IMR-90 (cell line): ENCODE results near the gene TWIST2. TPM values are rescaled to one million over a fixed set of nuclear protein-coding genes. Genes with fewer than 3 reads are reported as not detected.

ENCODE experiments used
- ATAC-seq: fragments of 200-7000 bp; cut with Tn5 transposase; 2 replicates; pipeline ENCODE4 v1.9.1; 2020; ENCODE audit warnings: low read depth, mild to moderate bottlenecking, moderate library complexity
- BruUV-seq: library from RNA; stranded (reverse); fragments of 400-500 nt; replicated peaks from 2 replicates; lab custom pipeline; 2021; lab: Mats Ljungman, UMichigan
- CTCF ChIA-PET: fragments of 300-600 bp; formaldehyde crosslinking; extraction: SDS; loops from one replicate; lab custom pipeline; 2021; ENCODE audit warnings: antibody characterized with exemption; lab: Yijun Ruan, JAX
- POLR2A ChIA-PET: fragments of 300-600 bp; sonication (Branson Sonifier 250); formaldehyde crosslinking; loops from one replicate; lab custom pipeline; 2022; ENCODE audit warnings: antibody characterized with exemption; ENCODE audit not compliant: unreplicated experiment; lab: Charles Lee
- DNase-seq: peaks from one replicate; pipeline ENCODE4 v3.0.0; 2013
- H2AFZ ChIP-seq: replicated peaks from 2 replicates; pipeline ENCODE3; 2013; ENCODE audit warnings: low read length, mild to moderate bottlenecking; ENCODE audit not compliant: poor library complexity
- H2AK5ac ChIP-seq: 2 replicates; pipeline ENCODE4 v1.6.1; 2013; ENCODE audit warnings: low read depth, low read length, inconsistent platforms
- H2AK9ac ChIP-seq: replicated peaks from 2 replicates; pipeline ENCODE3; 2013; ENCODE audit warnings: mild to moderate bottlenecking, low read depth, low read length, moderate library complexity; ENCODE audit not compliant: poor library complexity
- H2BK120ac ChIP-seq: 2 replicates; pipeline ENCODE4 v1.6.1; 2013; ENCODE audit warnings: low read depth, low read length, inconsistent platforms
- H2BK15ac ChIP-seq: 3 replicates; pipeline ENCODE4 v1.6.1; 2013; ENCODE audit warnings: low read depth, low read length, inconsistent platforms
- H2BK20ac ChIP-seq: 2 replicates; pipeline ENCODE4 v1.6.1; 2013; ENCODE audit warnings: low read depth, mild to moderate bottlenecking, inconsistent platforms, low read length, moderate library complexity
- H2BK5ac ChIP-seq: 2 replicates; pipeline ENCODE4 v1.6.1; 2013; ENCODE audit warnings: mild to moderate bottlenecking, low read depth, low read length, inconsistent platforms; ENCODE audit not compliant: poor library complexity, severe bottlenecking
- H3K14ac ChIP-seq: replicated peaks from 2 replicates; pipeline ENCODE4 v1.6.1; 2013; ENCODE audit warnings: low read depth, low read length, inconsistent platforms
- H3K18ac ChIP-seq: 2 replicates; pipeline ENCODE4 v1.6.1; 2013; ENCODE audit warnings: low read depth, low read length, control low read depth
- H3K23ac ChIP-seq: 2 replicates; pipeline ENCODE4 v1.6.1; 2013; ENCODE audit warnings: low read depth, low read length, inconsistent platforms
- H3K27ac ChIP-seq: 2 replicates; pipeline ENCODE4 v1.5.1; 2013; ENCODE audit warnings: mild to moderate bottlenecking, control low read depth, low read length; ENCODE audit not compliant: insufficient read depth
- H3K27me3 ChIP-seq: 2 replicates; pipeline ENCODE4 v1.6.1; 2013; ENCODE audit warnings: low read length; ENCODE audit not compliant: control insufficient read depth, insufficient read depth
- H3K36me3 ChIP-seq: 2 replicates; pipeline ENCODE4 v1.6.1; 2013; ENCODE audit warnings: low read length, mixed read lengths; ENCODE audit not compliant: control insufficient read depth, insufficient read depth
- H3K4ac ChIP-seq: 2 replicates; pipeline ENCODE4 v1.6.1; 2013; ENCODE audit warnings: low read depth, low read length, inconsistent platforms
- H3K4me1 ChIP-seq: 2 replicates; pipeline ENCODE4 v1.6.1; 2013; ENCODE audit warnings: low read length, mixed read lengths; ENCODE audit not compliant: control insufficient read depth, insufficient read depth
- H3K4me2 ChIP-seq: 2 replicates; pipeline ENCODE4 v1.6.1; 2013; ENCODE audit warnings: low read depth, mild to moderate bottlenecking, control low read depth, low read length, moderate library complexity
- H3K4me3 ChIP-seq: 2 replicates; pipeline ENCODE4 v1.5.1; 2013; ENCODE audit warnings: low read depth, mild to moderate bottlenecking, control low read depth, low read length, moderate library complexity; ENCODE audit not compliant: insufficient read depth
- H3K56ac ChIP-seq: 2 replicates; pipeline ENCODE4 v1.6.1; 2013; ENCODE audit warnings: low read length, inconsistent platforms; ENCODE audit not compliant: insufficient read depth; ENCODE audit errors: extremely low read depth
- H3K79me1 ChIP-seq, 2 experiments: 2 replicates each; pipeline ENCODE4 v1.6.1; 2013; ENCODE audit warnings: low read length in 2 of 2, inconsistent platforms in 1 of 2, low read depth in 1 of 2
- H3K9ac ChIP-seq: 2 replicates; pipeline ENCODE4 v1.6.1; 2013; ENCODE audit warnings: low read depth, low read length, control low read depth
- H3K9me1 ChIP-seq: 2 replicates; pipeline ENCODE4 v1.6.1; 2013; ENCODE audit warnings: low read length, inconsistent platforms; ENCODE audit not compliant: insufficient read depth
- H3K9me3 ChIP-seq: 2 replicates; pipeline ENCODE4 v1.6.1; 2013; ENCODE audit warnings: low read length; ENCODE audit not compliant: control insufficient read depth, insufficient read depth
- H4K20me1 ChIP-seq: 2 replicates; pipeline ENCODE4 v1.6.1; 2013; ENCODE audit warnings: low read length, inconsistent platforms; ENCODE audit not compliant: insufficient read depth
- H4K5ac ChIP-seq: 2 replicates; pipeline ENCODE4 v1.6.1; 2013; ENCODE audit warnings: mild to moderate bottlenecking, low read depth, low read length, control low read depth
- H4K8ac ChIP-seq, 2 experiments: 2 replicates each; pipeline ENCODE4 v1.6.1; 2013; ENCODE audit warnings: low read depth in 2 of 2, low read length in 2 of 2, control low read depth in 1 of 2, inconsistent platforms in 1 of 2
- H4K91ac ChIP-seq: 2 replicates; pipeline ENCODE4 v1.6.1; 2013; ENCODE audit warnings: low read depth, low read length, inconsistent platforms; ENCODE audit not compliant: insufficient read depth
- BHLHE40 ChIP-seq: fragments of 150-350 bp; IDR thresholded peaks from 2 replicates; pipeline ENCODE4 v1.6.1; 2016; ENCODE audit warnings: mild to moderate bottlenecking, low read depth, low read length
- CTCF ChIP-seq: conservative IDR thresholded peaks from 2 replicates; pipeline ENCODE4 v1.5.1; 2012; ENCODE audit warnings: mild to moderate bottlenecking, low read depth, low read length, improper control_type of control experiment
- ELK1 ChIP-seq: fragments of 150-350 bp; IDR thresholded peaks from 2 replicates; pipeline ENCODE4 v1.6.1; 2016; ENCODE audit warnings: low read depth, mild to moderate bottlenecking, low read length, moderate library complexity, borderline replicate concordance
- FOS ChIP-seq: fragments of 150-350 bp; IDR thresholded peaks from 2 replicates; pipeline ENCODE4 v1.6.1; 2016; ENCODE audit warnings: low read depth, low read length
- MAFK ChIP-seq: IDR thresholded peaks from 2 replicates; pipeline ENCODE4 v1.6.1; 2012; ENCODE audit warnings: low read depth, low read length, improper control_type of control experiment
- MXI1 ChIP-seq: IDR thresholded peaks from 2 replicates; pipeline ENCODE4 v1.6.1; 2012; ENCODE audit warnings: low read depth, mild to moderate bottlenecking, low read length, moderate library complexity, borderline replicate concordance
- USF2 ChIP-seq: fragments of 150-350 bp; IDR thresholded peaks from 2 replicates; pipeline ENCODE4 v1.6.1; 2017; ENCODE audit warnings: mild to moderate bottlenecking, antibody characterized with exemption, low read length, low read depth
- WGBS, 2 experiments: methylation state at CpG; one replicate each; pipeline versions ENCODE4 v1.1.5 to v1.1.7; 2013; ENCODE audit warnings: missing lambda C conversion rate in 2 of 2; ENCODE audit not compliant: insufficient read length in 1 of 2; ENCODE audit errors: extremely low coverage in 2 of 2; 5-methylcytosine and 5-hydroxymethylcytosine counted together
- dilution Hi-C: fragments of 300-500 bp; cut with HindIII; formaldehyde crosslinking; loops from one replicate; pipeline ENCODE4 v1.14.3; 2018; ENCODE audit warnings: low sequenced_read_pairs; ENCODE audit not compliant: unreplicated experiment
- in situ Hi-C: fragments of 300-500 bp; cut with MboI; formaldehyde crosslinking; loops from 3 replicates; pipeline ENCODE4 v1.14.3; 2019; ENCODE audit warnings: low sequenced_read_pairs, inconsistent platforms, mixed read lengths
- intact Hi-C: fragments of 100-400 bp; cut with micrococcal nuclease; formaldehyde crosslinking; loops from 2 replicates; pipeline ENCODE4 v1.10.0; 2022
- polyA plus RNA-seq, 3 experiments: library from polyadenylated mRNA; depleted of rRNA; stranded (reverse); fragments of >200 nt; gene quantifications; 2 replicates each; pipeline ENCODE4 v1.2.3, GENCODE V29; 2012; ENCODE audit warnings: low replicate concordance in 1 of 3
- total RNA-seq: library from RNA; depleted of rRNA; stranded (reverse); fragments of >200 nt; gene quantifications from 2 replicates; pipeline ENCODE4 v1.2.3, GENCODE V29; 2012

Gene TWIST2
- total and polyA plus RNA-seq, 2 of the 4 experiments (the other 2 are of a cell fraction), result 9.3 to 33.6 TPM

- H4K8ac ChIP-seq, result no peak overlapping the region
- peaks cover 35 to 58% of the 10 kb centered on the region in 2 experiments for H3K79me1 ChIP-seq
- no peak overlapping the region for H2BK120ac ChIP-seq
- no peak overlapping the region for H4K5ac ChIP-seq
- no peak overlapping the region for H3K4ac ChIP-seq
- no peak overlapping the region for H2AFZ ChIP-seq
- H3K4me3 ChIP-seq, result no peak overlapping the region
- BruUV-seq, result no TSS peak
- H3K4me1 ChIP-seq, result peaks cover 9% of the 10 kb centered on the region
- no peak overlapping the region for H2BK5ac ChIP-seq
- intact Hi-C loops, result no loop called here
- H3K18ac ChIP-seq, result no peak overlapping the region
- H2AK5ac ChIP-seq, result no peak overlapping the region
- no peak for DNase-seq
- H3K27ac ChIP-seq, result no peak overlapping the region
- H3K23ac ChIP-seq, result no peak overlapping the region
- H2BK20ac ChIP-seq, result no peak overlapping the region
- no peak overlapping the region for H3K14ac ChIP-seq
- H3K4me2 ChIP-seq, result no peak overlapping the region
- no peak overlapping the region for H2BK15ac ChIP-seq
- H2AK9ac ChIP-seq, result no peak overlapping the region
- no peaks in the 10 kb centered on the region for H3K9me3 ChIP-seq
- ChIA-PET POLR2A (no interaction called here), CTCF (no interaction called here)
- no peak for ATAC-seq
- H3K27me3 ChIP-seq, result no peaks in the 10 kb centered on the region
- H3K9me1 ChIP-seq, result peaks cover 17% of the 10 kb centered on the region
- dilution Hi-C loops, result no loop called here
- peaks cover 13% of the 10 kb centered on the region for H3K36me3 ChIP-seq
- no peak overlapping the region for H3K56ac ChIP-seq
- no peak overlapping the region for H4K91ac ChIP-seq
- H3K9ac ChIP-seq, result no peak overlapping the region
- 96% methylated on average over 12 of the region's 19 CpGs; no CpG with 5 or more reads in 1 of the 2 experiments for WGBS, 2 experiments
- peaks cover 19% of the 10 kb centered on the region for H4K20me1 ChIP-seq
- TF ChIP-seq FOS, result no peak
- no peak for TF ChIP-seq MXI1
- TF ChIP-seq USF2, result no peak
- no peak for TF ChIP-seq BHLHE40
- no peak for TF ChIP-seq MAFK
- no peak for TF ChIP-seq ELK1
- TF ChIP-seq CTCF, result no peak
- in situ Hi-C loops, result no loop called here
These were observed 36.4 kb downstream of the TWIST2 start for GRCh38 chr2:238884122-238884811.
